Measurements from ENCODE around the gene CMTM3. TPM values are rescaled to one million over a fixed set of nuclear protein-coding genes. Genes with fewer than 3 reads are reported as not detected.

Gene CMTM3
- total and polyA plus RNA-seq, 3 experiments from 2014 or later = 68.0 to 131 (median 71.8) TPM

- Histone ChIP-seq H3K27me3 (ENCODE audit: insufficient read depth, low read length, poor library complexity, severe bottlenecking) (no peaks in the 10 kb centered on the region), H3K4me1 (ENCODE audit: insufficient read depth, low read length) (peaks cover 20% of the 10 kb centered on the region), H3K4me3 (ENCODE audit: low read length) (no peak overlapping the region), H3K9me3 (ENCODE audit: low read length) (no peaks in the 10 kb centered on the region), H3K36me3 (ENCODE audit: insufficient read depth, low read length) (no peaks in the 10 kb centered on the region), H3K27ac (ENCODE audit: low read depth, low read length) (no peak overlapping the region)
- Mint-ChIP-seq H3K27ac (peak overlapping the region in 3 of 8 donors; percentile 47 to 73 (median 54)), H3K9me3 (no peaks in the 10 kb centered on the region), H3K4me3 (no peak overlapping the region), H3K4me1 (peaks cover 17 to 21% (median 20%) of the 10 kb centered on the region in 3 donors), H3K36me3 (peaks cover 0 to 3% (median 0%) of the 10 kb centered on the region in 3 donors), H3K27me3 (peaks cover 0 to 3% of the 10 kb centered on the region in 2 donors)
- POLR2A ChIA-PET = interaction anchor here (1.1 kb wide), 1 partner anchor 65 kb away, joined by 4 read pairs; no protein-coding TSS in a partner anchor
- CTCF ChIA-PET = interaction anchor here (1.8 to 3.1 kb wide), 8 partner anchors 10 to 182 kb away, joined by 9 to 62 read pairs (median 24); partner anchors contain the start of genes CMTM2 and CMTM3
- no peak for DNase-seq
These were observed 16.5 kb upstream of the CMTM3 start for GRCh38 chr16:66587881-66588600.

- Histone ChIP-seq H3K36me3 (ENCODE audit: insufficient read depth, low read length) (no peaks in the 10 kb centered on the region), H3K4me1 (ENCODE audit: insufficient read depth, low read length) (peaks cover 20% of the 10 kb centered on the region), H3K27me3 (ENCODE audit: insufficient read depth, low read length, poor library complexity, severe bottlenecking) (no peaks in the 10 kb centered on the region), H3K27ac (ENCODE audit: low read depth, low read length) (no peak overlapping the region), H3K9me3 (ENCODE audit: low read length) (no peaks in the 10 kb centered on the region), H3K4me3 (ENCODE audit: low read length) (no peak overlapping the region)
- Mint-ChIP-seq H3K4me1 (peaks cover 17 to 21% (median 20%) of the 10 kb centered on the region in 3 donors), H3K4me3 (peak overlapping the region; percentile 51 to 87 (median 85)), H3K27ac (peak overlapping the region; percentile 45 to 92 (median 84)), H3K9me3 (no peaks in the 10 kb centered on the region), H3K36me3 (peaks cover 0 to 3% (median 0%) of the 10 kb centered on the region in 3 donors), H3K27me3 (peaks cover 0 to 3% of the 10 kb centered on the region in 2 donors)
- ChIA-PET POLR2A (interaction anchor here (0.7 to 2.0 kb wide), 5 partner anchors 15 to 183 kb away, joined by 3 to 13 read pairs (median 4); partner anchors contain the start of gene CMTM3), CTCF (interaction anchor here (0.6 to 3.1 kb wide), 32 partner anchors 8 to 183 kb away, joined by 3 to 62 read pairs (median 6); partner anchors contain the start of genes CKLF, CMTM2 and CMTM3)
- DNase-seq = peak; percentile 51 to 86 (median 58)
These were observed 15.4 kb upstream of the CMTM3 start for GRCh38 chr16:66588981-66589713.

GRCh38 chr16:66590322-66590721 is 14.2 kb upstream of the CMTM3 start:
- DNase-seq = peak in 2 of 5 donors; percentile 32 to 42
- peak overlapping the region; percentile 44 for H3K4me3 ChIP-seq (ENCODE audit: low read length)
- H3K9me3 Mint-ChIP-seq = no peaks in the 10 kb centered on the region
- peaks cover 0 to 3% of the 10 kb centered on the region in 2 donors for H3K27me3 Mint-ChIP-seq
- H3K36me3 Mint-ChIP-seq = peaks cover 0 to 3% (median 0%) of the 10 kb centered on the region in 3 donors
- H3K27me3 ChIP-seq (ENCODE audit: insufficient read depth, low read length, poor library complexity, severe bottlenecking) = no peaks in the 10 kb centered on the region
- H3K4me3 Mint-ChIP-seq = peak overlapping the region; percentile 77 to 90 (median 85)
- peak overlapping the region in 7 of 8 donors; percentile 11 to 87 (median 73) for H3K27ac Mint-ChIP-seq
- peaks cover 20% of the 10 kb centered on the region for H3K4me1 ChIP-seq (ENCODE audit: insufficient read depth, low read length)
- no peaks in the 10 kb centered on the region for H3K36me3 ChIP-seq (ENCODE audit: insufficient read depth, low read length)
- H3K9me3 ChIP-seq (ENCODE audit: low read length) = no peaks in the 10 kb centered on the region
- ChIA-PET CTCF (interaction anchor here (0.7 to 3.1 kb wide), 17 partner anchors 9 to 184 kb away, joined by 3 to 62 read pairs (median 9); partner anchors contain the start of genes CKLF, CMTM2 and CMTM3), POLR2A (interaction anchor here (0.6 to 2.0 kb wide), 3 partner anchors 14 to 184 kb away, joined by 3 to 13 read pairs (median 3); partner anchors contain the start of gene CMTM3)
- no peak overlapping the region for H3K27ac ChIP-seq (ENCODE audit: low read depth, low read length)
- H3K4me1 Mint-ChIP-seq = peaks cover 17 to 21% (median 20%) of the 10 kb centered on the region in 3 donors

GRCh38 chr16:66591018-66591417 is 13.5 kb upstream of the CMTM3 start:
- POLR2A ChIA-PET = no interaction called here
- H3K27ac Mint-ChIP-seq = no peak overlapping the region
- H3K36me3 Mint-ChIP-seq = peaks cover 0 to 3% (median 0%) of the 10 kb centered on the region in 3 donors
- no peaks in the 10 kb centered on the region for H3K9me3 Mint-ChIP-seq
- Histone ChIP-seq H3K4me3 (ENCODE audit: low read length) (no peak overlapping the region), H3K4me1 (ENCODE audit: insufficient read depth, low read length) (peaks cover 20% of the 10 kb centered on the region), H3K36me3 (ENCODE audit: insufficient read depth, low read length) (no peaks in the 10 kb centered on the region), H3K27me3 (ENCODE audit: insufficient read depth, low read length, poor library complexity, severe bottlenecking) (no peaks in the 10 kb centered on the region), H3K27ac (ENCODE audit: low read depth, low read length) (no peak overlapping the region), H3K9me3 (ENCODE audit: low read length) (no peaks in the 10 kb centered on the region)
- no peak for DNase-seq
- CTCF ChIA-PET = interaction anchor here (0.8 to 3.1 kb wide), 12 partner anchors 9 to 185 kb away, joined by 3 to 62 read pairs (median 14); partner anchors contain the start of genes CKLF, CMTM2 and CMTM3
- H3K27me3 Mint-ChIP-seq = peaks cover 0 to 3% of the 10 kb centered on the region in 2 donors
- peaks cover 17 to 21% (median 20%) of the 10 kb centered on the region in 3 donors for H3K4me1 Mint-ChIP-seq
- peak overlapping the region in 1 of 7 donors; percentile 87 for H3K4me3 Mint-ChIP-seq

- Mint-ChIP-seq H3K36me3 (peaks cover 0 to 3% (median 0%) of the 10 kb centered on the region in 3 donors), H3K4me1 (peaks cover 20 to 27% (median 23%) of the 10 kb centered on the region in 3 donors), H3K9me3 (no peaks in the 10 kb centered on the region), H3K27ac (no peak overlapping the region), H3K4me3 (no peak overlapping the region), H3K27me3 (peaks cover 0 to 3% of the 10 kb centered on the region in 2 donors)
- Histone ChIP-seq H3K4me1 (ENCODE audit: insufficient read depth, low read length) (peaks cover 20% of the 10 kb centered on the region), H3K4me3 (ENCODE audit: low read length) (no peak overlapping the region), H3K27me3 (ENCODE audit: insufficient read depth, low read length, poor library complexity, severe bottlenecking) (no peaks in the 10 kb centered on the region), H3K36me3 (ENCODE audit: insufficient read depth, low read length) (no peaks in the 10 kb centered on the region), H3K27ac (ENCODE audit: low read depth, low read length) (no peak overlapping the region), H3K9me3 (ENCODE audit: low read length) (no peaks in the 10 kb centered on the region)
- no peak for DNase-seq
- POLR2A ChIA-PET = interaction anchor here (0.7 kb wide), 1 partner anchor 159 kb away, joined by 6 read pairs; the partner anchor contains the start of gene DYNC1LI2
- CTCF ChIA-PET = interaction anchor here (1.5 kb wide), 1 partner anchor 12 kb away, joined by 3 read pairs; no protein-coding TSS in a partner anchor
These were observed 12.3 kb upstream of the CMTM3 start for GRCh38 chr16:66592241-66592640.

GRCh38 chr16:66592814-66593213 is 11.7 kb upstream of the CMTM3 start:
- Mint-ChIP-seq H3K9me3 (no peaks in the 10 kb centered on the region), H3K27me3 (peaks cover 0 to 3% of the 10 kb centered on the region in 2 donors), H3K4me1 (peaks cover 21 to 32% (median 28%) of the 10 kb centered on the region in 3 donors), H3K4me3 (no peak overlapping the region), H3K36me3 (peaks cover 0 to 3% (median 0%) of the 10 kb centered on the region in 3 donors), H3K27ac (no peak overlapping the region)
- Histone ChIP-seq H3K27me3 (ENCODE audit: insufficient read depth, low read length, poor library complexity, severe bottlenecking) (no peaks in the 10 kb centered on the region), H3K9me3 (ENCODE audit: low read length) (no peaks in the 10 kb centered on the region), H3K4me1 (ENCODE audit: insufficient read depth, low read length) (peaks cover 23% of the 10 kb centered on the region), H3K4me3 (ENCODE audit: low read length) (no peak overlapping the region), H3K27ac (ENCODE audit: low read depth, low read length) (no peak overlapping the region), H3K36me3 (ENCODE audit: insufficient read depth, low read length) (no peaks in the 10 kb centered on the region)
- ChIA-PET POLR2A (no interaction called here), CTCF (interaction anchor here (1.5 kb wide), 1 partner anchor 11 kb away, joined by 3 read pairs; no protein-coding TSS in a partner anchor)
- no peak for DNase-seq

- Histone ChIP-seq H3K27me3 (ENCODE audit: insufficient read depth, low read length, poor library complexity, severe bottlenecking) (no peaks in the 10 kb centered on the region), H3K27ac (ENCODE audit: low read depth, low read length) (no peak overlapping the region), H3K4me3 (ENCODE audit: low read length) (no peak overlapping the region), H3K36me3 (ENCODE audit: insufficient read depth, low read length) (no peaks in the 10 kb centered on the region), H3K4me1 (ENCODE audit: insufficient read depth, low read length) (peaks cover 20% of the 10 kb centered on the region), H3K9me3 (ENCODE audit: low read length) (no peaks in the 10 kb centered on the region)
- POLR2A ChIA-PET = interaction anchor here (0.9 kb wide), 1 partner anchor 43 kb away, joined by 5 read pairs; no protein-coding TSS in a partner anchor
- Mint-ChIP-seq H3K9me3 (no peaks in the 10 kb centered on the region), H3K4me3 (no peak overlapping the region), H3K27me3 (no peaks in the 10 kb centered on the region), H3K4me1 (peaks cover 19 to 36% (median 29%) of the 10 kb centered on the region in 3 donors), H3K27ac (no peak overlapping the region), H3K36me3 (peaks cover 0 to 2% (median 0%) of the 10 kb centered on the region in 3 donors)
- DNase-seq = no peak
- CTCF ChIA-PET = interaction anchor here (1.2 kb wide), 1 partner anchor 9 kb away, joined by 3 read pairs; no protein-coding TSS in a partner anchor
These were observed 9.8 kb upstream of the CMTM3 start for GRCh38 chr16:66594739-66595138.

Data from CD8-positive, alpha-beta memory T cell (primary cell).